GM21390 (cell line): Measurements from ENCODE around the gene SNAPC2.

Experiments
- ATAC-seq: cut with Tn5 transposase; IDR thresholded peaks from one replicate; pipeline ENCODE4 v1.9.1; 2021; ENCODE audit not compliant: unreplicated experiment

SNAPC2 gene

GRCh38 chr19:7919610-7920518, at the start of gene SNAPC2:
SNAPC2 (plus strand) TSS chr19:7920338; CDS start chr19:7920367, 29 bp downstream.
- ATAC-seq = peak; percentile 64

- no peak for ATAC-seq
Observed at GRCh38 chr19:7870571-7871436, 49.3 kb upstream of the SNAPC2 start.

- ATAC-seq = no peak
Observed at GRCh38 chr19:7871437-7872305, 48.5 kb upstream of the SNAPC2 start.

- ATAC-seq = no peak
Observed at GRCh38 chr19:7872306-7873204, 47.6 kb upstream of the SNAPC2 start.

- ATAC-seq = no peak
Observed at GRCh38 chr19:7873304-7874075, 46.6 kb upstream of the SNAPC2 start.

- ATAC-seq = no peak
Observed at GRCh38 chr19:7874076-7874896, 45.9 kb upstream of the SNAPC2 start, which contains the start of gene PRR36. PRR36 (minus strand) TSS chr19:7874390; CDS start chr19:7873689, 701 bp downstream.

- ATAC-seq = no peak
Observed at GRCh38 chr19:7874897-7875273, 45.3 kb upstream of the SNAPC2 start.

- no peak for ATAC-seq
Observed at GRCh38 chr19:7877249-7877836, 42.8 kb upstream of the SNAPC2 start.

- no peak for ATAC-seq
Observed at GRCh38 chr19:7879111-7879807, 40.9 kb upstream of the SNAPC2 start.

GRCh38 chr19:7879836-7880235, 40.3 kb upstream of the SNAPC2 start:
- ATAC-seq = no peak

- ATAC-seq = no peak
Observed at GRCh38 chr19:7881910-7882309, 38.2 kb upstream of the SNAPC2 start.

GRCh38 chr19:7883105-7883504, 37.0 kb upstream of the SNAPC2 start:
- ATAC-seq = no peak

- no peak for ATAC-seq
Observed at GRCh38 chr19:7883796-7884570, 36.2 kb upstream of the SNAPC2 start.

- no peak for ATAC-seq
Observed at GRCh38 chr19:7885818-7886217, 34.3 kb upstream of the SNAPC2 start.

GRCh38 chr19:7887408-7888144, 32.6 kb upstream of the SNAPC2 start:
- no peak for ATAC-seq
